Stimulated activated naive B cell treated with anti-CD40 and anti-IgM and Interleukin-4, amounts not matched to agents 10 μg/mL and 1 μg/mL and 100 μg/mL, for 72 hours (primary cell): ENCODE data around the gene LMAN1L.

Source experiments
- ATAC-seq, 2 donors: fragments of 150-1000 bp; cut with Tn5 transposase; replicated peaks; 2 replicates each; pipeline ENCODE4 v1.10.0; 2021; ENCODE audit warnings: moderate library complexity in 1 of 2
- DNase-seq: peaks from one replicate; pipeline ENCODE4 v3.0.0; 2021
- H3K27ac Mint-ChIP-seq: one replicate; pipeline ENCODE4 v1.8.0; 2022; ENCODE audit warnings: mild to moderate bottlenecking, mixed read lengths
- H3K27me3 Mint-ChIP-seq, 2 donors: one replicate each; pipeline ENCODE4 v1.8.0; 2022; ENCODE audit warnings: mixed read lengths in 2 of 2
- H3K36me3 Mint-ChIP-seq, 2 donors: one replicate each; pipeline ENCODE4 v1.8.0; 2022; ENCODE audit warnings: mixed read lengths in 2 of 2, mild to moderate bottlenecking in 1 of 2
- H3K4me1 Mint-ChIP-seq, 2 donors: one replicate each; pipeline ENCODE4 v1.8.0; 2022; ENCODE audit warnings: mixed read lengths in 2 of 2, mild to moderate bottlenecking in 1 of 2
- H3K4me3 Mint-ChIP-seq, 2 donors: one replicate each; pipeline ENCODE4 v1.8.0; 2022; ENCODE audit warnings: mild to moderate bottlenecking in 2 of 2, mixed read lengths in 2 of 2, moderate library complexity in 1 of 2
- H3K9me3 Mint-ChIP-seq, 2 donors: one replicate each; pipeline ENCODE4 v1.8.0; 2022; ENCODE audit warnings: mixed read lengths in 2 of 2, mild to moderate bottlenecking in 1 of 2

LMAN1L gene

DNA sequence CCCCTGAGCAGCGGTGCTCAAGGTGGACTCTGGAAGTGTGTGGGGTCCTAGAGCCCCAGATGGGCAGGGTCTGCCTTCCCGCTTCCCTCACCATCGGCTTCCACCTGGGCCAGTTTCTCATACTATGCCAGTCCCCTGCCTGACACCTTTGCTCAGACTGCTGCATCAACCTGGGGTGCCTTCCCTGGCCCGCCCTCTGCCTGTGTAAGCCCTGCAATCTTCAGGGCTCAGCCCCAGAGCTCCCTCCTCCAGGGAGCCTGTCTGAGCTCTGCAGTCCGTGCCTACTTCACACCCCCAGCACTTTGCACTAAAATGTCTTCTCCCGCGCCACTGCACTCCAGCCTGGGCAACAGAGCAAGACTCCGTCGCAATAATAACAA is 17.7 kb upstream of the LMAN1L start:
- H3K36me3 Mint-ChIP-seq, result peaks cover 30 to 55% of the 10 kb centered on the region in 2 donors
- H3K27me3 Mint-ChIP-seq, result no peaks in the 10 kb centered on the region
- no peaks in the 10 kb centered on the region for H3K9me3 Mint-ChIP-seq
- ATAC-seq, result no peak
- peak overlapping the region; percentile 96 for H3K27ac Mint-ChIP-seq
- peaks cover 67 to 93% of the 10 kb centered on the region in 2 donors for H3K4me1 Mint-ChIP-seq
- H3K4me3 Mint-ChIP-seq, result peak overlapping the region; percentile 4 to 45
- no peak for DNase-seq

- no peaks in the 10 kb centered on the region for H3K9me3 Mint-ChIP-seq
- no peak for DNase-seq
- H3K27me3 Mint-ChIP-seq, result no peaks in the 10 kb centered on the region
- peak overlapping the region; percentile 55 to 61 for H3K4me3 Mint-ChIP-seq
- H3K4me1 Mint-ChIP-seq, result peaks cover 70 to 90% of the 10 kb centered on the region in 2 donors
- no peak for ATAC-seq
- H3K27ac Mint-ChIP-seq, result peak overlapping the region; percentile 86
- peaks cover 28 to 61% of the 10 kb centered on the region in 2 donors for H3K36me3 Mint-ChIP-seq
Observed at GRCh38 chr15:74795966-74796625, 16.5 kb upstream of the LMAN1L start.

DNA sequence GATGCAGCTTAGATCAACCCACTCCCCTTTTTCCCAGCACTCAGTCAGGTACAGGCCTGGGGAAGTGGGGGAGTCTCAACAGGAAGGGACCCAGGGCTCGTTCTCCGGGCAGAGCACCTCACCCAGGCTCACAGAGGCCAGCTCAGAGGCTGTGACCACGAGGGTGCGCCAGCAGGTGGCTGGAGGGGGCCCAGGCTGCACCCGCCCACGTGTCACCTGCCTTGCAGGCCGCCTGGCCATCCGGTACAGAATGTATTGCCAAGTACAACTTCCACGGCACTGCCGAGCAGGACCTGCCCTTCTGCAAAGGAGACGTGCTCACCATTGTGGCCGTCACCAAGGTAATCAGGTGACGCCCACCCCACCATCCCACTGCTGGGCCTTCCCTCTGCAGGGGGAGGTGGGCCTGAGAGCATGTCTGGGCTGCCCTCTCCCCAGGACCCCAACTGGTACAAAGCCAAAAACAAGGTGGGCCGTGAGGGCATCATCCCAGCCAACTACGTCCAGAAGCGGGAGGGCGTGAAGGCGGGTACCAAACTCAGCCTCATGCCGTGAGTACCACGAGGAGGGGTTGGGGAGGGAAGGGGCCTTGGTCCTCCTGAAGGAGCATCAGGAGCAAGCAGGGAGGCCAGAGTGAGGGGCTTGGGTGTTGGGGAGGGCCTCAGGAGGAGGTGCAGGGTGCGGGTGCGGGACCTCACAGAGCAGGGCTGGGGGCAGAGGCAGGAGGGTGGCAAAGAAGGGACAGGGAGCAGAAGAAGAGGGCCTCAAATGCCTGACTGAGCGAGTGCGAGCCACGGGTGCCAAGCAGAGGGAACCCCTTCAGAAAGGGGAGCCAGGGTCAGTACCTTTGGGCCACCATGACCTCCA is 14.0 kb upstream of the LMAN1L start:
- no peak for ATAC-seq
- peak overlapping the region; percentile 55 to 58 for H3K4me3 Mint-ChIP-seq
- H3K27me3 Mint-ChIP-seq, result no peaks in the 10 kb centered on the region
- DNase-seq, result no peak
- peaks cover 25 to 64% of the 10 kb centered on the region in 2 donors for H3K36me3 Mint-ChIP-seq
- peaks cover 51 to 70% of the 10 kb centered on the region in 2 donors for H3K4me1 Mint-ChIP-seq
- H3K9me3 Mint-ChIP-seq, result no peaks in the 10 kb centered on the region
- peak overlapping the region; percentile 95 for H3K27ac Mint-ChIP-seq

DNA sequence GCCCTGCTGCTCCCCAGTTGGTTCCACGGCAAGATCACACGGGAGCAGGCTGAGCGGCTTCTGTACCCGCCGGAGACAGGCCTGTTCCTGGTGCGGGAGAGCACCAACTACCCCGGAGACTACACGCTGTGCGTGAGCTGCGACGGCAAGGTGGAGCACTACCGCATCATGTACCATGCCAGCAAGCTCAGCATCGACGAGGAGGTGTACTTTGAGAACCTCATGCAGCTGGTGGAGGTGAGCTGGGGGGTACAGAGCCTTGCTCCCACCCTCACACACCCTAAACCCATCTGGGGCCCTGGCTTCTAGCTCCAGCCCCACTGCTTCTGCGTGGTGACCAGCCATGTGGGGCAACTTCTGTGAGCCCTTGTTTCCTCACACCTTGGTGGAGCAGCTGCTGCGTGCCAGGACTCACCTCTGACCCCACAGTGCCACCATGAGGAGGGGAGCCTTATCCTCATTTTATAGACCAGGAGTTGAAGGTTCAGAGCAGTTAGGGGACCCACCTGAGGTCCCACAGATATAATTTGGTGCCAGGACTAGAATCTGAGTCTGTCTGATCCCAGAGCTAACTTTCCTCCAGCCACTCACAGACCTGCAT is 13.3 kb upstream of the LMAN1L start:
- peaks cover 31 to 71% of the 10 kb centered on the region in 2 donors for H3K36me3 Mint-ChIP-seq
- H3K27ac Mint-ChIP-seq, result peak overlapping the region; percentile 95
- DNase-seq (no peak), ATAC-seq (peak; percentile 32 to 38)
- H3K27me3 Mint-ChIP-seq, result no peaks in the 10 kb centered on the region
- H3K4me3 Mint-ChIP-seq, result peak overlapping the region in 1 of 2 donors; percentile 52
- H3K4me1 Mint-ChIP-seq, result peaks cover 54 to 71% of the 10 kb centered on the region in 2 donors
- no peaks in the 10 kb centered on the region for H3K9me3 Mint-ChIP-seq

GRCh38 chr15:74799856-74800558 is 12.6 kb upstream of the LMAN1L start:
- H3K4me1 Mint-ChIP-seq, result peaks cover 49 to 65% of the 10 kb centered on the region in 2 donors
- peaks cover 36 to 72% of the 10 kb centered on the region in 2 donors for H3K36me3 Mint-ChIP-seq
- DNase-seq, result peak; percentile 85
- H3K27me3 Mint-ChIP-seq, result no peaks in the 10 kb centered on the region
- peak overlapping the region; percentile 95 for H3K27ac Mint-ChIP-seq
- H3K4me3 Mint-ChIP-seq, result peak overlapping the region; percentile 39 to 50
- peak; percentile 91 to 95 for ATAC-seq
- no peaks in the 10 kb centered on the region for H3K9me3 Mint-ChIP-seq

GRCh38 chr15:74800559-74801094 is 12.0 kb upstream of the LMAN1L start:
- ATAC-seq, result no peak
- no peak for DNase-seq
- peaks cover 36 to 68% of the 10 kb centered on the region in 2 donors for H3K36me3 Mint-ChIP-seq
- H3K4me1 Mint-ChIP-seq, result peaks cover 45 to 59% of the 10 kb centered on the region in 2 donors
- no peaks in the 10 kb centered on the region for H3K27me3 Mint-ChIP-seq
- peak overlapping the region; percentile 95 for H3K27ac Mint-ChIP-seq
- no peak overlapping the region for H3K4me3 Mint-ChIP-seq
- no peaks in the 10 kb centered on the region for H3K9me3 Mint-ChIP-seq

- no peak overlapping the region for H3K4me3 Mint-ChIP-seq
- no peak for DNase-seq
- H3K27me3 Mint-ChIP-seq, result no peaks in the 10 kb centered on the region
- H3K9me3 Mint-ChIP-seq, result peaks cover 0 to 1% of the 10 kb centered on the region in 2 donors
- peak overlapping the region; percentile 95 for H3K27ac Mint-ChIP-seq
- no peak for ATAC-seq
- H3K36me3 Mint-ChIP-seq, result peaks cover 33 to 62% of the 10 kb centered on the region in 2 donors
- H3K4me1 Mint-ChIP-seq, result peaks cover 41 to 54% of the 10 kb centered on the region in 2 donors
Observed at GRCh38 chr15:74801311-74801997, 11.2 kb upstream of the LMAN1L start.

GRCh38 chr15:74802290-74802689 is 10.3 kb upstream of the LMAN1L start:
- ATAC-seq (no peak), DNase-seq (no peak)
- H3K9me3 Mint-ChIP-seq, result peaks cover 0 to 2% of the 10 kb centered on the region in 2 donors
- H3K4me3 Mint-ChIP-seq, result no peak overlapping the region
- no peaks in the 10 kb centered on the region for H3K27me3 Mint-ChIP-seq
- peaks cover 32 to 59% of the 10 kb centered on the region in 2 donors for H3K36me3 Mint-ChIP-seq
- peaks cover 42 to 57% of the 10 kb centered on the region in 2 donors for H3K4me1 Mint-ChIP-seq
- H3K27ac Mint-ChIP-seq, result peak overlapping the region; percentile 76

GRCh38 chr15:74802862-74803447 is 9.7 kb upstream of the LMAN1L start:
- Mint-ChIP-seq H3K27ac (peak overlapping the region; percentile 68), H3K27me3 (no peaks in the 10 kb centered on the region), H3K36me3 (peaks cover 30 to 54% of the 10 kb centered on the region in 2 donors), H3K4me1 (peaks cover 39 to 57% of the 10 kb centered on the region in 2 donors), H3K4me3 (no peak overlapping the region), H3K9me3 (peaks cover 0 to 2% of the 10 kb centered on the region in 2 donors)
- ATAC-seq, result no peak
- no peak for DNase-seq

DNA sequence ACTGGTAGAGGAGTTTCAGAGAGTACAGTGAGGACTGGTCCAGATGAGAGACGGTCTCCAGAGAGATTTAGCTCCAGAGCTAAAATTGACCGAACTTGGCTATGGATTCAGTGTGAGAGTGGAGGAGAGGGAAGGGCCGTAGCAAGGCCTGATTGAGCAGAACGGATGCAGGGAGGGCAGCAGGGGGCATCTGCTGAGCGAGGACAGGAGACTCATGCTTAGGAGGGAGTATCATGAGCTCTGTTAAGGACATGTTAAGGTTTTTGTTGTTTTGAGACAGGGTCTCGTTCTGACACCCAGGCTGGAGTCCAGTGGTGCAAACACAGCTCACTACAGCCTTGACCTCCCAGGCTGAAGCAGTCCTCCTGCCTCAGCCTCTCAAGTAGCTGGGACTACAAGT is 7.7 kb upstream of the LMAN1L start:
- Mint-ChIP-seq H3K9me3 (peaks cover 0 to 2% of the 10 kb centered on the region in 2 donors), H3K4me3 (peak overlapping the region in 1 of 2 donors; percentile 1), H3K4me1 (peaks cover 35 to 56% of the 10 kb centered on the region in 2 donors), H3K27me3 (no peaks in the 10 kb centered on the region), H3K27ac (peak overlapping the region; percentile 90), H3K36me3 (peaks cover 26 to 45% of the 10 kb centered on the region in 2 donors)
- DNase-seq (no peak), ATAC-seq (no peak)

DNA sequence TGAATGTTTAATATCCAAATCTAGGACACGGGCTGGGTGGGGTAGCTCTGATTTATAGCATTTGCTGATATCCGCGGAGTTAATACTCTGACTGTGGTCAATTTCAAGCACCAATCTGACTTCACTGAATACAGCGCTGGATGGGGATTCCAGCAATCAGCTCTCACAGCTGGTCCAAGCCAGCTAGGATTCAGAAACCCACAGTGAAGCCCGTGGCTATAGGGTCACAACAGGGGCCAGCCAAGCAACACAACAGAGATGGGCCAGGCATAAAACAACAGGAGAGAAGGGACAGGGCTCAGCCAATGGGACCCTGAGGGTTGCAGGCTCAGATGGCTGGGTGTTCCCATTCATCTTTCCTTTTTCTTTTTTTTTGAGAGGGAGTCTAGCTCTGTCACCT is 5.4 kb upstream of the LMAN1L start:
- peaks cover 20 to 26% of the 10 kb centered on the region in 2 donors for H3K36me3 Mint-ChIP-seq
- H3K4me3 Mint-ChIP-seq, result peak overlapping the region in 1 of 2 donors; percentile 55
- peak overlapping the region; percentile 97 for H3K27ac Mint-ChIP-seq
- no peaks in the 10 kb centered on the region for H3K27me3 Mint-ChIP-seq
- peaks cover 27 to 42% of the 10 kb centered on the region in 2 donors for H3K4me1 Mint-ChIP-seq
- H3K9me3 Mint-ChIP-seq, result peaks cover 0 to 2% of the 10 kb centered on the region in 2 donors
- no peak for DNase-seq
- peak; percentile 12 to 22 for ATAC-seq

DNA sequence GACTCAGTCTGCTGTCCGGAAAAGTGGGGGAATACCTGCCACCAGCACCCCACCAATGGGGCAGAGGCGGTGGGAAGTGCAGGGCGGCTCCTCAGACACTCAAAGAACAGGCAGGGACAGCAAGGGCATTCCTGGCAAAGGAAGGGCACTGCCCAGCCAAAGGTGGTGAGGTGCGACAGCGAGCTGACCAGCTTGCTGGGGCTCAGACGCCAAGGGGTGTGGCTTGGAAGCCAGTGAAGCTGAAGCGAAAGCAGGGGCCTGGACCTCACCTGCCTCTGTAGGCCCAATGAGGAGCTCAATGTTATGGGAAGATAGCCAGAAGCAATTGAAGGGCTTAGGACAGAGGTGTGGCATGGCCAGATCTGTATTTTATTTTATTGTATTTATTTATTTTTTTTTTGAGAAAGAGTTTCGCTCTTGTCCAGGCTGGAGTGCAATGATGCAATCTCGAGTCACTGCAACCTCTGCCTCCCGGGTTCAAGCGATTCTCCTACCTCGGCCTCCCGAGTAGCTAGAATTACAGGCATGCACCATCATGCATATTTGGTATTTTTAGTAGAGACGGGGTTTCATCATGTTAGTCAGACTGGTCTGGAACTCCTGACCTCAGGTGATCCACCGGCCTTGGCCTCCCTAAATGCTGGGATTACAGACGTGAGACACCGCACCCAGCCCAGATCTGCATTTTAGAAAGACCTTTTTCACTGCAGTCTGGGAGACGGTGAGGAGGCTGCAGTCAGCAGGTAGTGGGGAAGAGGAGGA is 4.4 kb upstream of the LMAN1L start:
- DNase-seq, result no peak
- peak overlapping the region; percentile 97 for H3K27ac Mint-ChIP-seq
- ATAC-seq, result peak; percentile 19 to 28
- H3K4me1 Mint-ChIP-seq, result peaks cover 29 to 42% of the 10 kb centered on the region in 2 donors
- no peaks in the 10 kb centered on the region for H3K27me3 Mint-ChIP-seq
- H3K4me3 Mint-ChIP-seq, result peak overlapping the region in 1 of 2 donors; percentile 55
- H3K9me3 Mint-ChIP-seq, result peaks cover 0 to 2% of the 10 kb centered on the region in 2 donors
- peaks cover 19% of the 10 kb centered on the region in 2 donors for H3K36me3 Mint-ChIP-seq
